GM19035 (cell line): ENCODE data around the gene PYGB.
"Not testable (repeated sequence)": the region's sequence is repeated elsewhere in the genome, so short reads cannot be mapped to it uniquely, and the experiment has no call there.

ENCODE experiments used
- ATAC-seq: cut with Tn5 transposase; IDR thresholded peaks from one replicate; pipeline ENCODE4 v1.9.1; 2021; ENCODE audit not compliant: unreplicated experiment

PYGB gene

GRCh38 chr20:25310268-25310920 is 62.5 kb downstream of the PYGB start:
- peak; percentile 88 for ATAC-seq

- ATAC-seq = no peak
Measured at GRCh38 chr20:25310921-25311728, 63.2 kb downstream of the PYGB start.

- ATAC-seq = not testable (repeated sequence)
Measured at GRCh38 chr20:25312716-25313115, 64.8 kb downstream of the PYGB start.

- ATAC-seq = no peak
Measured at GRCh38 chr20:25313593-25313992, 65.7 kb downstream of the PYGB start.

GRCh38 chr20:25314497-25315417 is 66.9 kb downstream of the PYGB start:
- ATAC-seq = no peak

GRCh38 chr20:25315418-25316210 is 67.7 kb downstream of the PYGB start:
- ATAC-seq = no peak

GRCh38 chr20:25316506-25317190 is 68.8 kb downstream of the PYGB start:
- ATAC-seq = no peak

- ATAC-seq = no peak
Measured at GRCh38 chr20:25317351-25318075, 69.6 kb downstream of the PYGB start.

- peak; percentile 92 for ATAC-seq
Measured at GRCh38 chr20:25318471-25319240, 70.8 kb downstream of the PYGB start.

- ATAC-seq = peak; percentile 3
Measured at GRCh38 chr20:25319241-25320034, 71.6 kb downstream of the PYGB start.

- no peak for ATAC-seq
Measured at GRCh38 chr20:25320035-25320800, 72.3 kb downstream of the PYGB start.

- no peak for ATAC-seq
Measured at GRCh38 chr20:25321262-25321831, 73.5 kb downstream of the PYGB start.

- no peak for ATAC-seq
Measured at GRCh38 chr20:25321991-25322390, 74.1 kb downstream of the PYGB start.

- no peak for ATAC-seq
Measured at GRCh38 chr20:25323496-25324246, 75.8 kb downstream of the PYGB start.

GRCh38 chr20:25324412-25324811 is 76.5 kb downstream of the PYGB start:
- ATAC-seq = no peak

- ATAC-seq = no peak
Measured at GRCh38 chr20:25325073-25325472, 77.2 kb downstream of the PYGB start.
